Midbrain (tissue), 1 donor: Measurements from ENCODE around the gene S100PBP.
A peak's percentile ranks its signal among the peaks of the same experiment; 100 is the strongest.

Experiments
- DNase-seq: peaks from one replicate; lab custom pipeline; 2025; lab: John Stamatoyannopoulos, UW

Gene S100PBP

GRCh38 chr1:32870615-32871363, 53.3 kb downstream of the S100PBP start, which contains the start of gene FNDC5:
Gene FNDC5 (minus strand): TSS chr1:32870912.
- DNase-seq: no peak

- DNase-seq: no peak
Observed at GRCh38 chr1:32871364-32872191, 54.1 kb downstream of the S100PBP start.

- DNase-seq: no peak
Observed at GRCh38 chr1:32872192-32872460, 54.7 kb downstream of the S100PBP start.

DNA sequence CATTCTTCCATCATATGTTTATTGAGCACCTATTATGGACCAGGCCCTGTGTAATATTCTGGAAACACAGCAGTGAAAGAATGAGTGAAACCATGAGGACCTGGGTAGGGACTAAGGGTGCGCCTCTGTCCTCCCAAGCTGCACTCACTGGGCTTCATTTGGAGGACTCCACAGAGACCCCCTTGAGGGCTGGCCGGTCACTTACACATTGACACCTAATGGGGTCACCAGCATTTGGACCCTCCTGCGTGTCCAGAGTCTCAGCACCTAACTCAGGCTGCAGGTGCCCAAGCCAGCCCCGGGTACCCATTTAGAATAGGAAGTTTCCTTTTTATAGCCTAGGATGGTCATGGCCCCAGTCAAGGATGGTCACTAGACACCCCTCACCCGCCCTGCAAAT, 56.0 kb downstream of the S100PBP start:
- no peak for DNase-seq

DNA sequence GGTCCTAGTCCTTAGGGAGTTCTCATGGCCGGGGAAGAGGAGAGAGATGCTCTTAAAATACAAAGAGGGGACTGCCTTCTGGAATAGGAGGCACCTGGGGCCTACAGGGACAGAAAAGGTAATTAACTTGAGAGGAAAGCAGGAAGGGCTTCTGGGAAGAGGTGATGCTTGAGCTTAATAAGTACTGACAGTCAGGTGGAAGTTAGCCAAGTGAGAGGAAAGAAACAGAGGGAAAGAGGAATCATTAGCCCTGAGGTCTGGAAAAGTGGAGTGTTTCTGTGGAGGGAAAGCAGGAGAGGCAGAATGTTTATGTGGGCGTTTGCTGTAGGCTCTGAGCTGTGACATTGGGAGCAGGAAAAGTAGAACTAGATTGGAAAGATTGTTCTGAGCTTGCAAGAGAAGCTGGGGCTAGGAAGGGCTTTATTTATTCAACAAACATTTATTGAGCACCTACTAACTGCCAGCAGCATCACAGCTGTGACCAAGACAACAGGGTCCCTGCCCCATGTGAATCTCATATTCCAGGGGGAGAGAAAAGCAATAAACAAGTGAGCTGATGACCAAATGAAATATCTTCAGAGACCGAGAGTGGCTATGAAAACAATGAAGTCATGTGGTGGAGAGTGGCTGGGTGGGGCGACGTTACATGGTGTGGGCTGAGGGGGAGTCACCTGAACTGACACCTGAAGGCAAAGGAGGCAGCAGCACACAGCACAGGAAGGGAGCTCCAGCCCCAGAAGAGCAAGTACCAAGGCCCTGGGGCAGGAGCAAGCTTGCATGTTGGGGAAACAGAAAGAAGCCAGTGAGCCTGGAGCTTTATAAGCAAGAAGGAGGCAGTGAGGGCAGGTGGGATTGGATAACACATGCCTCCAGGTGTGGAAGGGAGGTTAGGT, 57.7 kb downstream of the S100PBP start:
- DNase-seq: no peak

GRCh38 chr1:32876341-32877210, 59.1 kb downstream of the S100PBP start:
- peak; percentile 46 for DNase-seq

GRCh38 chr1:32877211-32878110, 60.0 kb downstream of the S100PBP start:
- DNase-seq: no peak

DNA sequence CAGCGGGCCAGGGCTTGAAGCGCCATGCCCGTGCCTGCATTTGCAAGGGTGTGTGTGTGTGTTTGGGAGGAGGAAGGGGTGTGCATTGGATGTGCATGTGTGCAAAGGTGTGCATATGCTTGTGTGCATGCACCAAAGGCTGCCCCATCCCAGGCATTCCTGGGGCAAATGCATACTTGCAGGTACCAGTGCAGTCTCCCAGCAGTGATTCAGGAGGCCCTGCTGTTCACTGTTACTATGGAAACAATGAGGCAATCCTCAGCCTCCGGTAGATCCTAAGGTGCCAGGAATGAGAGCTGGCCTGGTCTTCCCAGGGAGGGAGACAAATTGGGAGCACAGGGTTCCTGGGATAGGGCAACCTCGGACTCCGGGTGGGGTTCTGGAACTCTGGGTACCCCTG, 60.7 kb downstream of the S100PBP start:
- peak; percentile 9 for DNase-seq

- no peak for DNase-seq
Observed at GRCh38 chr1:32878637-32879041, 61.2 kb downstream of the S100PBP start.

- no peak for DNase-seq
Observed at GRCh38 chr1:32881291-32881690, 63.8 kb downstream of the S100PBP start.

GRCh38 chr1:32881871-32882850, 64.7 kb downstream of the S100PBP start:
- peak; percentile 60 for DNase-seq

DNA sequence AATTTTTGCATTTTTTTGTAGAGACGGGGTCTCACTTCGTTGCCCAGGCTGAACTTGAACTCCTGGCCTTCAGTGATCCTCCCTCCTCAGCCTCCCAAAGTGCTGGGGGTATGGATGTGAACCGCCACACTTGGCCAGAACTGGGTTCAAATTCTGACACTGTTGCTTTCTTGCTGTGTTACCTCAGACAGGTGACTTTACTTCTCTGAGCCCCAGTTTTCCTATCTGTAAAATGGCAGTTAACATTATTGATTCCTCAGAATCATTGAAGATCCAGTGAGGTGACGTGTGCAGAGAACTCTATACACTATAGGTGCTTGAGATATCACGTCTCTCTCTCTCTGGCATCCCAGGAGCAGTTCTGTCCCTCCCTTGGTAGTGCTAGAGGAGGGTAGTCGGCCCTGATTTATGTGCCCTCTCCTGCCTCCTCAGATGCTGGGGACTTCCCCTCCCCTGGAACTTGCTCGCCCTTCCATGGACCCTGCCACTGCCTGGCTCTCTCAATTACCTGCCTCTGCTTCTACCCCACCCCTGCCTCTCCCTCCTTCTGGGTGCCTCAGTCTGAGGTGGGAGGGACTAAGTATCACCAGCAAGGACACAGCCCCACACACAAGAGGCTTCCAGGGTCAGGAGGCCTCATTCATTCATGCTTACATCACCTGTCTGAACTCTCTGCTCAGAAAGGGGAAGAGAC, 66.0 kb downstream of the S100PBP start:
- DNase-seq: no peak

GRCh38 chr1:32884032-32884372, 66.5 kb downstream of the S100PBP start:
- DNase-seq: no peak

DNA sequence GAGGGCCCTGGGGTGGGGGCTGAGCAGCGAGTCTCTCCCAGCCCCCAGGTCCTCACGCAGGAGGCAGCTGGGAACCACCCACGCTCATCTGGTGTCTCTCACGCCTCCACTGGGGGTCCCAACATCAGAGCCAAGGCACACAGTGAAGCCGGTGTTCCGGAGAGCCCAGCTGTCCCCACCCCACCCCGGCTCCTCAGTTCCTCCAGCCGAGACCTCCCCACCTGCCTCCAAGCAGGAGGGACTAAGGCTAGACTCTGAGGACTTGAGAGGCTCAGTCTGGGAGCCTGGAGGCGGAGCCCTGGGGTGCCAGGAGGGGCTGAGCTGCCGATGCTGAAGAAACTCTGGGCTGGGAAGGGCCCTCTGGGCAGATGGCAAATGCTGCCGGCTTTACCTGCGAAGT, 67.3 kb downstream of the S100PBP start:
- DNase-seq: no peak

GRCh38 chr1:32885676-32886003, 68.2 kb downstream of the S100PBP start:
- DNase-seq: no peak

- DNase-seq: peak; percentile 50
Observed at GRCh38 chr1:32886004-32886827, 68.8 kb downstream of the S100PBP start, which contains the start of gene HPCA. Gene HPCA (plus strand): TSS chr1:32886491. CDS start chr1:32888899, 2,408 bp downstream.

GRCh38 chr1:32886828-32887414, 69.5 kb downstream of the S100PBP start:
- no peak for DNase-seq
